ENCODE results near the gene TBC1D22B.
"Not testable (repeated sequence)": the region's sequence is repeated elsewhere in the genome, so short reads cannot be mapped to it uniquely, and the experiment has no call there.

The TBC1D22B gene

GRCh38 chr6:37324131-37325033 is 66.8 kb downstream of the TBC1D22B start:
- DNase-seq, result no peak

GRCh38 chr6:37330345-37330744 is 72.8 kb downstream of the TBC1D22B start:
- DNase-seq, result not testable (repeated sequence)

GRCh38 chr6:37331047-37331446 is 73.5 kb downstream of the TBC1D22B start:
- DNase-seq, result no peak

GRCh38 chr6:37332894-37333293 is 75.3 kb downstream of the TBC1D22B start:
- DNase-seq, result no peak

- DNase-seq, result no peak
Observed at GRCh38 chr6:37334047-37334446, 76.5 kb downstream of the TBC1D22B start.

GRCh38 chr6:37338317-37338716 is 80.7 kb downstream of the TBC1D22B start:
- not testable (repeated sequence) for DNase-seq

GRCh38 chr6:37338745-37339255 is 81.2 kb downstream of the TBC1D22B start:
- no peak for DNase-seq

- DNase-seq, result no peak
Observed at GRCh38 chr6:37339741-37340638, 82.4 kb downstream of the TBC1D22B start.

GRCh38 chr6:37340639-37340943 is 83.0 kb downstream of the TBC1D22B start:
- DNase-seq, result no peak

- no peak for DNase-seq
Observed at GRCh38 chr6:37343248-37343647, 85.7 kb downstream of the TBC1D22B start.

- DNase-seq, result no peak
Observed at GRCh38 chr6:37344308-37344707, 86.7 kb downstream of the TBC1D22B start.

- DNase-seq, result not testable (repeated sequence)
Observed at GRCh38 chr6:37345804-37346203, 88.2 kb downstream of the TBC1D22B start.

- no peak for DNase-seq
Observed at GRCh38 chr6:37347177-37347576, 89.6 kb downstream of the TBC1D22B start.

- DNase-seq, result no peak
Observed at GRCh38 chr6:37347670-37348111, 90.1 kb downstream of the TBC1D22B start.

GRCh38 chr6:37351027-37351426 is 93.5 kb downstream of the TBC1D22B start:
- DNase-seq, result no peak

- no peak for DNase-seq
Observed at GRCh38 chr6:37352384-37352783, 94.8 kb downstream of the TBC1D22B start.

GRCh38 chr6:37353761-37354525 is 96.4 kb downstream of the TBC1D22B start, which contains the start of gene RNF8:
TSS of gene RNF8 (plus strand) at chr6:37353983. CDS start at chr6:37354165, 182 bp downstream.
- peak; percentile 95 for DNase-seq

GRCh38 chr6:37354526-37355384 is 97.2 kb downstream of the TBC1D22B start:
- peak; percentile 40 for DNase-seq

- no peak for DNase-seq
Observed at GRCh38 chr6:37357288-37357687, 99.7 kb downstream of the TBC1D22B start.

- DNase-seq, result no peak
Observed at GRCh38 chr6:37357860-37358259, 100.3 kb downstream of the TBC1D22B start.

GRCh38 chr6:37359039-37359438 is 101.5 kb downstream of the TBC1D22B start:
- DNase-seq, result no peak

All from right hindlimb (tissue), 1 donor.